ENCODE results near the gene ARHGEF16.

- no peak for TF ChIP-seq CTCF (IDR thresholded peaks at IDR 0.05 in 4 of 5, conservative IDR thresholded peaks at IDR 0.05 in 1 of 5)
- no peak for TF ChIP-seq POLR2A (IDR thresholded peaks at IDR 0.05)
Observed at GRCh38 chr1:3461238-3461933, 6.9 kb downstream of the ARHGEF16 start.

All from gastrocnemius medialis (tissue), 4 donors.